SIG-M5 treated with dmso at 0.1 percent for 504 hours (cell line): Measurements from ENCODE around the gene PDE8A.
"Not testable (repeated sequence)": the region's sequence is repeated elsewhere in the genome, so short reads cannot be mapped to it uniquely, and the experiment has no call there.

ENCODE experiments used
- DNase-seq: peaks from one replicate; lab custom pipeline; 2025; ENCODE audit not compliant: unreplicated experiment; lab: John Stamatoyannopoulos, UW

Gene PDE8A

GRCh38 chr15:85008474-85009260, 27.0 kb downstream of the PDE8A start:
- DNase-seq, result peak; percentile 18

- DNase-seq, result no peak
These were observed 27.8 kb downstream of the PDE8A start for GRCh38 chr15:85009435-85009834.

GRCh38 chr15:85010071-85010385, 28.4 kb downstream of the PDE8A start:
- DNase-seq, result no peak

GRCh38 chr15:85010386-85011159, 28.9 kb downstream of the PDE8A start:
- peak; percentile 49 for DNase-seq

GRCh38 chr15:85011160-85011571, 29.5 kb downstream of the PDE8A start:
- no peak for DNase-seq

GRCh38 chr15:85011724-85012123, 30.1 kb downstream of the PDE8A start:
- DNase-seq, result not testable (repeated sequence)

GRCh38 chr15:85013785-85014184, 32.1 kb downstream of the PDE8A start:
- no peak for DNase-seq

GRCh38 chr15:85014932-85015331, 33.3 kb downstream of the PDE8A start:
- no peak for DNase-seq

- no peak for DNase-seq
These were observed 34.6 kb downstream of the PDE8A start for GRCh38 chr15:85016275-85016674.

- DNase-seq, result no peak
These were observed 38.3 kb downstream of the PDE8A start for GRCh38 chr15:85019815-85020590.

- DNase-seq, result no peak
These were observed 39.8 kb downstream of the PDE8A start for GRCh38 chr15:85021409-85021808.

GRCh38 chr15:85022860-85023403, 41.3 kb downstream of the PDE8A start:
- no peak for DNase-seq

- DNase-seq, result no peak
These were observed 42.3 kb downstream of the PDE8A start for GRCh38 chr15:85024003-85024402.

GRCh38 chr15:85024509-85025336, 43.1 kb downstream of the PDE8A start:
- peak; percentile 9 for DNase-seq

- DNase-seq, result no peak
These were observed 44.0 kb downstream of the PDE8A start for GRCh38 chr15:85025516-85026251.

GRCh38 chr15:85026304-85027032, 44.8 kb downstream of the PDE8A start:
- DNase-seq, result no peak

- no peak for DNase-seq
These were observed 45.4 kb downstream of the PDE8A start for GRCh38 chr15:85027033-85027380.

- DNase-seq, result no peak
These were observed 45.8 kb downstream of the PDE8A start for GRCh38 chr15:85027421-85027820.

- no peak for DNase-seq
These were observed 46.8 kb downstream of the PDE8A start for GRCh38 chr15:85028416-85028815.
